PC-9 (cell line): ENCODE results near the gene FUOM.

Source experiments
- CTCF ChIP-seq: fragments of 200-600 bp; sonication (generic); conservative IDR thresholded peaks from 2 replicates; pipeline ENCODE4 v1.6.1; 2017; ENCODE audit warnings: mixed run types, antibody characterized with exemption, mild to moderate bottlenecking, moderate library complexity
- EZH2 ChIP-seq: fragments of 200-600 bp; sonication (generic); IDR thresholded peaks from 2 replicates; pipeline ENCODE4 v1.8.0; 2017; ENCODE audit warnings: antibody characterized with exemption, low read depth

DNA sequence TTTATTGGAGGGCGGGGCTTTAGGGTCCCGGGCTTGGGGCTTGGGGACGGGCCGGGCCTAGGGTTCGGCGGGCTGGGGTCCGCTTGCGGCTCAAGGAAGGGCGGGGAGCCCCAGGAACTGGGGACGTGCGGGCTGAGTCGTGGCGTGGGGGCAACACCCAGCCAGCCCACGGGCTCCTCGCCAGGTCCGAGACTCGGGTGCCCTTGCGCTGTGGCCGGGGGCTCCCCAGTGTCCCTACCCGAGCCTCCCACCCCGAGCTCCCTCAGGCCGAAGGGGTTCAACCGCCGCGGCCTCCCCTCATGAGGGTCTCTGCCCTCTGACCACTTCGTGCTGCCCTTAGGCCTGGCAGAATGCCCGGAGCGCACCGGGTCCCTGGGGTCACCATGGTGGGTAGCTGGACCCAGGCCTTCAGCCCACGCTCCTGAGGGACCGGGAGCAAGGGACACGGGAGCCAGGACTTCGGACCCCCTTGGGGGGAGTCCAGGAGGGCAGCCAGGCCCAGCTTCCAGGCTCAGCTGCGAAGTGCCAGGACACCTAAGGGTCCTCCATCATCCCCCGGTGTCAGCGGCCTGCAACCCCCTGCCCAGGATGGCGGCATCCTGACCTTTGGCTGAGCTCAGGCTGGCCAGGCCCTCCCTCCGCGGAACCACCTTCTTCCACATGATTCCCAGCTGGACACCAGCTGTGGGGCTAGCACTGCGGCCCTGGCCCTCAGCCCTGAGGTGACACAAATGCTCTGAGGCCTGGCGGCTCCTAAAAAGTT lies 524 bp upstream of the FUOM start:
- TF ChIP-seq CTCF (no peak), EZH2 (no peak)
